Motor neuron (in vitro differentiated cells): Measurements from ENCODE around the gene RHBDF2. TPM values are rescaled to one million over a fixed set of nuclear protein-coding genes. Genes with fewer than 3 reads are reported as not detected.

Experiments used
- ATAC-seq, 8 experiments: fragments of 200-7000 bp; cut with Tn5 transposase; replicated peaks in 6 of 8; 2 replicates each; pipeline ENCODE4 v1.8.0; 2021; ENCODE audit warnings: mild to moderate bottlenecking in 8 of 8, moderate library complexity in 8 of 8
- H3K27ac ChIP-seq, 2 donors: fragments of 250-450 bp; sonication (Bioruptor Pico); 2 replicates each; pipeline ENCODE4 v1.9.0; 2021; ENCODE audit warnings: antibody characterized with exemption in 2 of 2, mild to moderate bottlenecking in 2 of 2, moderate library complexity in 1 of 2
- H3K4me1 ChIP-seq, 2 donors: fragments of 250-450 bp; sonication (Bioruptor Pico); replicated peaks in 1 of 2; 2 replicates each; pipeline ENCODE4 v1.6.1; 2021; ENCODE audit warnings: antibody characterized with exemption in 2 of 2, mild to moderate bottlenecking in 2 of 2, moderate library complexity in 1 of 2
- H3K4me3 ChIP-seq, 5 donors: fragments of 250-450 bp; sonication (Bioruptor Pico); 2 replicates each; pipeline ENCODE4 v1.9.0; 2021; ENCODE audit warnings: antibody characterized with exemption in 5 of 5, mild to moderate bottlenecking in 5 of 5, moderate library complexity in 4 of 5
- whole genome bisulfite sequencing, 10 experiments: fragments of 450-650 bp; shearing (Covaris generic); methylation state at CpG; one replicate each; pipeline ENCODE4 v1.0.0; 2022; 5-methylcytosine and 5-hydroxymethylcytosine counted together
- in situ Hi-C, 9 experiments: fragments of 400-800 bp; cut with MboI; loops; one replicate each; pipeline ENCODE4 v1.15.0; 2021; ENCODE audit warnings: low sequenced_read_pairs in 9 of 9, low pct_unique_long_range_greater_than_20kb in 2 of 9; ENCODE audit not compliant: unreplicated experiment in 9 of 9
- total RNA-seq, 8 experiments: library from RNA; unstranded; fragments of 300-600 nt; gene quantifications; 2 replicates each; pipeline versions ENCODE4 v1.2.3 to v1.2.4, GENCODE V29; 2022

Gene RHBDF2
- total RNA-seq, 8 experiments from 2014 or later = 0.78 to 17.3 (median 2.8) TPM

- no peak for ATAC-seq
- Histone ChIP-seq H3K4me3 (peak overlapping the region; percentile 91 to 98 (median 96)), H3K27ac (peak overlapping the region in 1 of 2 donors; percentile 85), H3K4me1 (peaks cover 35% of the 10 kb centered on the region in 2 donors)
- WGBS, 10 experiments = 0 to 80% (median 20%) methylated on average over 2 to 4 of the region's 6 CpGs; no CpG with 5 or more reads in 3 of the 10 experiments
- in situ Hi-C loops = no loop called here
Observed at GRCh38 chr17:76451506-76451905, 49.7 kb downstream of the RHBDF2 start.

- no peak overlapping the region for H3K4me3 ChIP-seq
- 78 to 100% (median 96%) methylated on average over 1 to 6 of the region's 6 CpGs; no CpG with 5 or more reads in 1 of the 10 experiments for WGBS, 10 experiments
- peaks cover 59% of the 10 kb centered on the region in 2 donors for H3K4me1 ChIP-seq
- in situ Hi-C loops = no loop called here
- H3K27ac ChIP-seq = no peak overlapping the region
- no peak for ATAC-seq
Observed at GRCh38 chr17:76449126-76449525, 52.1 kb downstream of the RHBDF2 start.

GRCh38 chr17:76447931-76448652 is 53.1 kb downstream of the RHBDF2 start:
- 0 to 100% (median 68%) methylated on average over 1 to 6 of the region's 7 CpGs; no CpG with 5 or more reads in 1 of the 10 experiments for WGBS, 10 experiments
- Histone ChIP-seq H3K4me3 (no peak overlapping the region), H3K4me1 (peaks cover 62% of the 10 kb centered on the region in 2 donors), H3K27ac (no peak overlapping the region)
- in situ Hi-C loops = no loop called here
- ATAC-seq = no peak

- Histone ChIP-seq H3K27ac (no peak overlapping the region), H3K4me3 (no peak overlapping the region), H3K4me1 (peaks cover 64 to 70% of the 10 kb centered on the region in 2 donors)
- peak in 7 of 8 experiments; percentile 7 to 61 (median 34) for ATAC-seq
- in situ Hi-C loops = no loop called here
- 0 to 61% (median 39%) methylated on average over 1 to 9 of the region's 9 CpGs; no CpG with 5 or more reads in 2 of the 10 experiments for WGBS, 10 experiments
Observed at GRCh38 chr17:76446449-76447231, 54.6 kb downstream of the RHBDF2 start.

- in situ Hi-C loops = no loop called here
- 0 to 78% (median 47%) methylated on average over 1 to 8 of the region's 10 CpGs for WGBS, 10 experiments
- peak overlapping the region in 1 of 2 donors; percentile 74 for H3K27ac ChIP-seq
- H3K4me3 ChIP-seq = no peak overlapping the region
- ATAC-seq = no peak
- peaks cover 66 to 69% of the 10 kb centered on the region in 2 donors for H3K4me1 ChIP-seq
Observed at GRCh38 chr17:76445697-76446448, 55.4 kb downstream of the RHBDF2 start.

GRCh38 chr17:76444518-76445311 is 56.5 kb downstream of the RHBDF2 start:
- peak overlapping the region in 4 of 5 donors; percentile 4 to 23 (median 12) for H3K4me3 ChIP-seq
- peak overlapping the region; percentile 59 to 74 for H3K27ac ChIP-seq
- peaks cover 64% of the 10 kb centered on the region in 2 donors for H3K4me1 ChIP-seq
- 0 to 32% (median 13%) methylated on average over 2 to 8 of the region's 9 CpGs; no CpG with 5 or more reads in 4 of the 10 experiments for WGBS, 10 experiments
- in situ Hi-C loops = no loop called here
- ATAC-seq = peak; percentile 69 to 93 (median 86)

- H3K4me1 ChIP-seq = peaks cover 53% of the 10 kb centered on the region in 2 donors
- no peak for ATAC-seq
- WGBS, 10 experiments = 80 to 100% (median 95%) methylated on average over 1 to 7 of the region's 8 CpGs; no CpG with 5 or more reads in 2 of the 10 experiments
- H3K27ac ChIP-seq = no peak overlapping the region
- in situ Hi-C loops = no loop called here
- H3K4me3 ChIP-seq = no peak overlapping the region
Observed at GRCh38 chr17:76442341-76443338, 58.6 kb downstream of the RHBDF2 start.

- ATAC-seq = no peak
- Histone ChIP-seq H3K27ac (no peak overlapping the region), H3K4me1 (peaks cover 45 to 46% of the 10 kb centered on the region in 2 donors), H3K4me3 (no peak overlapping the region)
- in situ Hi-C loops = no loop called here
- WGBS, 10 experiments = 0 to 74% (median 64%) methylated on average over 1 to 13 of the region's 13 CpGs; no CpG with 5 or more reads in 3 of the 10 experiments
Observed at GRCh38 chr17:76441686-76442340, 59.4 kb downstream of the RHBDF2 start.

- no peak overlapping the region for H3K4me3 ChIP-seq
- peaks cover 36 to 37% of the 10 kb centered on the region in 2 donors for H3K4me1 ChIP-seq
- 78 to 100% (median 94%) methylated on average over 1 to 2 of the region's 2 CpGs; no CpG with 5 or more reads in 3 of the 10 experiments for WGBS, 10 experiments
- H3K27ac ChIP-seq = no peak overlapping the region
- peak in 2 of 8 experiments; percentile 7 to 8 for ATAC-seq
- in situ Hi-C loops = no loop called here
Observed at GRCh38 chr17:76440751-76441362, 60.4 kb downstream of the RHBDF2 start.

GRCh38 chr17:76439314-76439928 is 61.8 kb downstream of the RHBDF2 start:
- ATAC-seq = no peak
- Histone ChIP-seq H3K27ac (no peak overlapping the region), H3K4me3 (no peak overlapping the region), H3K4me1 (peaks cover 21 to 22% of the 10 kb centered on the region in 2 donors)
- in situ Hi-C loops = no loop called here
- 42 to 95% (median 87%) methylated on average over 1 to 6 of the region's 6 CpGs; no CpG with 5 or more reads in 2 of the 10 experiments for WGBS, 10 experiments
